GM12872 (cell line): ENCODE results near the gene NPAS2.

ENCODE experiments used
- TF ChIP-seq, protein P1 (sequence below): IDR thresholded peaks from 3 replicates; pipeline ENCODE4 v1.5.1; 2011; ENCODE audit warnings: low read depth, mild to moderate bottlenecking, low read length, moderate library complexity; ENCODE audit not compliant: insufficient read depth

Gene NPAS2

GRCh38 chr2:100971221-100971620 is 151.3 kb downstream of the NPAS2 start:
- TF ChIP-seq, protein P1, sequence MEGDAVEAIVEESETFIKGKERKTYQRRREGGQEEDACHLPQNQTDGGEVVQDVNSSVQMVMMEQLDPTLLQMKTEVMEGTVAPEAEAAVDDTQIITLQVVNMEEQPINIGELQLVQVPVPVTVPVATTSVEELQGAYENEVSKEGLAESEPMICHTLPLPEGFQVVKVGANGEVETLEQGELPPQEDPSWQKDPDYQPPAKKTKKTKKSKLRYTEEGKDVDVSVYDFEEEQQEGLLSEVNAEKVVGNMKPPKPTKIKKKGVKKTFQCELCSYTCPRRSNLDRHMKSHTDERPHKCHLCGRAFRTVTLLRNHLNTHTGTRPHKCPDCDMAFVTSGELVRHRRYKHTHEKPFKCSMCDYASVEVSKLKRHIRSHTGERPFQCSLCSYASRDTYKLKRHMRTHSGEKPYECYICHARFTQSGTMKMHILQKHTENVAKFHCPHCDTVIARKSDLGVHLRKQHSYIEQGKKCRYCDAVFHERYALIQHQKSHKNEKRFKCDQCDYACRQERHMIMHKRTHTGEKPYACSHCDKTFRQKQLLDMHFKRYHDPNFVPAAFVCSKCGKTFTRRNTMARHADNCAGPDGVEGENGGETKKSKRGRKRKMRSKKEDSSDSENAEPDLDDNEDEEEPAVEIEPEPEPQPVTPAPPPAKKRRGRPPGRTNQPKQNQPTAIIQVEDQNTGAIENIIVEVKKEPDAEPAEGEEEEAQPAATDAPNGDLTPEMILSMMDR = no peak

- TF ChIP-seq, protein P1 = no peak
Measured at GRCh38 chr2:100972452-100972851, 152.5 kb downstream of the NPAS2 start.

GRCh38 chr2:100974712-100975520 is 155.0 kb downstream of the NPAS2 start:
- TF ChIP-seq, protein P1 = no peak

- TF ChIP-seq, protein P1 = no peak
Measured at GRCh38 chr2:100975521-100975785, 155.5 kb downstream of the NPAS2 start.

DNA sequence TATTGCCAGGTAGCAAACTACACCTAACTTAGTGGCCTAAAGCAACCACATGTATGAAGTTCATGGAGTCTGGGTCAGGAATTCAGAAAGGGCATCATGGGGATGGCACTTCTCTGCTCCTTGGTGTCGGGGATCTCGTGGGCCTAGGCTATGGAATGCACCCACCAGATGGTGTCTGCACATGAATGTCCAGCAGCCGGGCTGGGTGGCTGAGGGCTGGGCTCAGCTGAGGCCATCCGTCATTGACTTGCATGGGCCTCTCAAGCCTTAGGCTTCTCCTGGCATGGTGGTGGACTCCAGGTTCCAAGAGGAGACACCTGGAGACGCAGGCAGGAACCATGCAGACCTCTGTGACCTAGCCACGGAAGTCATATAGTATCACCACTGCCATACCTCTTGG is 156.1 kb downstream of the NPAS2 start:
- TF ChIP-seq, protein P1 = no peak

DNA sequence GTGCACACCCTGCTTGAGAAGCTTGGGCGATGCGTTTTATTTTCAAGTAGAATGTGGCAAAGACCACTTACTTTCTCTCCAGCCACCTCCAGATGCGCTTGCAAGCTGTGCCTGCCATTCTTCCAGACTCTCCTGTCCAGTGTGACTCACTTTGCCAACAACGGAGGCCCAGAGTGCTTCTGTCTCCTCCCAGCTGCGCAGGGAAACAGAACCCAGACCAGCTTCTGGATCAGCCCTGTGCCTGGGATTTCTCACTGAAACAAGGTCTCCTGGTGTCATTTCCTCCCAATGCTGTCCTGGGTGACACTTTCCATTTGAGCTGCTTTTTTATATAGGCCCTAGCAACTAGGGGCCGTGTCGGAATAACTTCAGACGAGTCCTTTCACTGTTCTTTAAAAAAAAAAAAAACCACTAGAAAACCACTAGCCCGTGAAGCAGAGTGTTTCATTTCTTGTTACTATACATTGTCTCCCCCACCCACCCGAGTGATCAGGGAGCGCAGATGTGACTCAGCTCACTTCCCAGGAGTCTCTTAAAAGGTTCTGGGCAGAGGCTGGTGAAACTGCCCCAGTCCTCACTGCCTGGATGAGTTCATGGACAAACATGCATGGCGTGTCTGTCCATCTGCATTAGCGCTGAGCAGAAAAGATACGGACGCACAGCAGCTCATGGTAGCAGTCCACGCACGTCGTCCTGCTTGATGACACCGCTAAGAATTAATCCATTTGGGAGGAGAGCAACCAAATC is 156.9 kb downstream of the NPAS2 start:
- TF ChIP-seq, protein P1 = no peak

DNA sequence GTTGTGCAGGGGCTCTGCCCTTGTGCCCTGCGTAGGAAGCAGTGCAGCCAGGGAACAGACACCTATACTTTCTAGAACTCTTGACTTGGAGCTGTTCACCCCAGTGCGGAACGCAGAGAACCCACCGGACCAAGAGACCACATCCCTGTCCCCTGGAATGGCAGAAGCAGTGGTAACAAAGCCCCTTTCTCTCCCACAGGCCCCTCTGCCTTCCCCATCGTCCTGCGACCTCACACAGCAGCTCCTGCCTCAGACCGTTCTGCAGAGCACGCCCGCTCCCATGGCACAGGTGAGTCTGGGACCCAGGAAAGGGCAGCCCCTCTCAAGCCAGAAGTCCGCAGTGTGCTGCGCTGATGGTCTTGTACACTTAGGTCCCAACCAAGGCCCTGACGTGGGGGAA is 157.6 kb downstream of the NPAS2 start:
- TF ChIP-seq, protein P1 = no peak
